Uterus (tissue), 4 donors: ENCODE data around the gene SIT1. TPM values are rescaled to one million over a fixed set of nuclear protein-coding genes. Genes with fewer than 3 reads are reported as not detected.
A peak's percentile ranks its signal among the peaks of the same experiment; 100 is the strongest.

ENCODE experiments used
- DNase-seq, 2 donors: peaks; one replicate each; pipeline ENCODE4 v3.0.0-alpha.2; 2019 to 2020
- H3K27ac ChIP-seq, 2 donors: fragments of 200-600 bp; sonication (generic); 1 replicate in 1 of 2; 2 replicates in 1 of 2; pipeline ENCODE4 v1.5.1; 2016 to 2018
- H3K27me3 ChIP-seq, 2 donors: fragments of 200-600 bp; sonication (generic); one replicate each; pipeline ENCODE4 v1.5.1; 2018 to 2019; ENCODE audit warnings: control low read depth in 1 of 2
- H3K36me3 ChIP-seq, 2 donors: fragments of 200-600 bp; sonication (generic); one replicate each; pipeline ENCODE4 v1.5.1; 2019; ENCODE audit warnings: control low read depth in 1 of 2
- H3K4me1 ChIP-seq, 2 donors: fragments of 200-600 bp; sonication (generic); one replicate each; pipeline ENCODE4 v1.5.1; 2018 to 2019; ENCODE audit warnings: control low read depth in 1 of 2
- H3K4me3 ChIP-seq, 2 donors: fragments of 200-600 bp; sonication (generic); 1 replicate in 1 of 2; 2 replicates in 1 of 2; pipeline ENCODE4 v1.5.1; 2018 to 2019; ENCODE audit warnings: mild to moderate bottlenecking in 1 of 2
- H3K9me3 ChIP-seq, 2 donors: fragments of 200-600 bp; sonication (generic); one replicate each; pipeline ENCODE4 v1.5.1; 2019; ENCODE audit warnings: control low read depth in 1 of 2
- CTCF ChIP-seq, 4 experiments: fragments of 200-600 bp in 2 of 4; fragments of 450-650 bp in 2 of 4; sonication (generic) in 2 of 4; IDR thresholded peaks; one replicate each; pipeline ENCODE4 v1.5.1; 2016 to 2019; ENCODE audit warnings: antibody characterized with exemption in 4 of 4, mild to moderate bottlenecking in 2 of 4, moderate library complexity in 1 of 4
- POLR2A ChIP-seq, 2 donors: fragments of 450-650 bp; IDR thresholded peaks; one replicate each; pipeline ENCODE4 v1.6.1; 2016; ENCODE audit warnings: antibody characterized with exemption in 2 of 2, mild to moderate bottlenecking in 1 of 2, moderate library complexity in 1 of 2
- intact Hi-C: fragments of 100-400 bp; cut with DNase I; formaldehyde crosslinking; loops from one replicate; pipeline ENCODE4 v1.15.1; 2023; ENCODE audit warnings: low total_unique reads
- microRNA-seq: library from miRNA; unstranded; fragments of <30 nt; microRNA quantifications from one replicate; pipeline ENCODE4, GENCODE V29; 2016; ENCODE audit warnings: borderline microRNAs expressed, borderline replicate concordance
- small RNA-seq: library from RNA; depleted of rRNA; stranded (forward); fragments of <200 nt; gene quantifications from one replicate; pipeline ENCODE3, GENCODE V24; 2016
- total RNA-seq, 4 donors: library from RNA; depleted of rRNA in 3 of 4; stranded (reverse); fragments of >200 nt in 3 of 4; gene quantifications; one replicate each; pipeline versions ENCODE4 v1.1.0 to v1.2.4, GENCODE V29; 2014 to 2023
- donor health status: DM: yes; HTN: yes; CAD: no.

SIT1 gene
- total RNA-seq, 4 donors from 2014 or later = 0.21 to 0.51 TPM; not detected in 2

GRCh38 chr9:35603506-35603985, 47.2 kb downstream of the SIT1 start:
- H3K27ac ChIP-seq = peak overlapping the region; percentile 92 to 94
- H3K36me3 ChIP-seq = no peaks in the 10 kb centered on the region
- intact Hi-C loops = no loop called here

GRCh38 chr9:35599763-35600604, 50.7 kb downstream of the SIT1 start:
- H3K27me3 ChIP-seq = no peaks in the 10 kb centered on the region
- intact Hi-C loops = no loop called here
- DNase-seq = no peak

More at GRCh38 chr9:35603506-35603985, 47.2 kb downstream of the SIT1 start:
- DNase-seq = peak; percentile 86 to 88
- Histone ChIP-seq H3K4me1 (no peaks in the 10 kb centered on the region), H3K27me3 (no peaks in the 10 kb centered on the region), H3K4me3 (peak overlapping the region; percentile 40 to 65), H3K9me3 (no peaks in the 10 kb centered on the region)
- no peak for TF ChIP-seq CTCF (IDR thresholded peaks at IDR 0.05)
- no peak for TF ChIP-seq POLR2A (IDR thresholded peaks at IDR 0.05)

More at GRCh38 chr9:35599763-35600604, 50.7 kb downstream of the SIT1 start:
- Histone ChIP-seq H3K4me1 (no peaks in the 10 kb centered on the region), H3K4me3 (no peak overlapping the region), H3K27ac (no peak overlapping the region), H3K9me3 (no peaks in the 10 kb centered on the region), H3K36me3 (no peaks in the 10 kb centered on the region)
- TF ChIP-seq CTCF (IDR thresholded peaks at IDR 0.05) (no peak), POLR2A (IDR thresholded peaks at IDR 0.05) (no peak)

Small RNAs within 50 kb of the gene (microRNA-seq; reads per million reads assigned to microRNA genes)
- 2.0 reads per million for gene MIR4667

Small RNAs within 50 kb of the gene (small RNA-seq; reads per million reads assigned to genes)
- gene MIR4667 (not detected), gene RMRP (not detected), gene RN7SL22P (not detected)

Other genes with a start within 250 kb of the SIT1 start
- 10 to 100 TPM in 3 of 4 donors, 1 to 10 TPM in 1; 10.0 to 60.2 (median 16.8) TPM for gene RUSC2, start 160.8 kb downstream of the SIT1 start, total RNA-seq
- gene TESK1, start 45.7 kb downstream of the SIT1 start, total RNA-seq = 10 to 100 TPM in 3 of 4 donors, 1 to 10 TPM in 1; 2.0 to 59.7 (median 15.5) TPM
- gene CD72, start 32.5 kb downstream of the SIT1 start, total RNA-seq = 1 to 10 TPM in 2 of 4 donors, not detected in 2; 2.8 to 3.0 TPM
- gene RMRP, start 7.1 kb upstream of the SIT1 start, total RNA-seq = over 10,000 TPM in 2 of 4 donors, 1,000 to 10,000 TPM in 2; 2,632 to 57,722 (median 9,015) TPM
- 100 to 1,000 TPM in 1 of 4 donors, 10 to 100 TPM in 2, 1 to 10 TPM in 1; 9.0 to 120 (median 32.1) TPM for gene CCDC107, start 7.4 kb upstream of the SIT1 start, total RNA-seq
- gene ARHGEF39, start 14.3 kb upstream of the SIT1 start, total RNA-seq = 1 to 10 TPM in 3 of 4 donors, not detected in 1; 1.5 to 3.6 (median 2.4) TPM
- gene CA9, start 23.0 kb upstream of the SIT1 start, total RNA-seq = under 1 TPM in 1 of 4 donors, not detected in 3; 0.14 TPM
- gene TPM2, start 39.0 kb upstream of the SIT1 start, total RNA-seq = 1,000 to 10,000 TPM in 2 of 4 donors, 100 to 1,000 TPM in 2; 491 to 2,682 (median 829) TPM
- gene TLN1, start 81.3 kb upstream of the SIT1 start, total RNA-seq = 100 to 1,000 TPM; 202 to 540 (median 281) TPM
- 100 to 1,000 TPM in 1 of 4 donors, 10 to 100 TPM in 3; 30.5 to 105 (median 47.2) TPM for gene CREB3, start 81.7 kb upstream of the SIT1 start, total RNA-seq
- gene GBA2, start 98.3 kb upstream of the SIT1 start, total RNA-seq = 100 to 1,000 TPM in 1 of 4 donors, 10 to 100 TPM in 3; 26.9 to 104 (median 42.1) TPM
- 10 to 100 TPM in 2 of 4 donors, 1 to 10 TPM in 2; 2.0 to 38.1 (median 10.3) TPM for gene RGP1, start 98.4 kb upstream of the SIT1 start, total RNA-seq
- gene MSMP, start 103.3 kb upstream of the SIT1 start, total RNA-seq = not detected
- gene NPR2, start 140.7 kb upstream of the SIT1 start, total RNA-seq = 10 to 100 TPM in 3 of 4 donors, 1 to 10 TPM in 1; 3.8 to 70.4 (median 31.7) TPM
- 1 to 10 TPM in 2 of 4 donors, under 1 TPM in 1, not detected in 1; 0.26 to 6.0 (median 4.0) TPM for gene SPAG8, start 161.3 kb upstream of the SIT1 start, total RNA-seq
- 10 to 100 TPM in 3 of 4 donors, not detected in 1; 11.3 to 38.2 (median 31.5) TPM for gene HINT2, start 164.1 kb upstream of the SIT1 start, total RNA-seq
- not detected for gene FAM221B, start 177.8 kb upstream of the SIT1 start, total RNA-seq
- 10 to 100 TPM in 3 of 4 donors, 1 to 10 TPM in 1; 6.7 to 43.3 (median 14.6) TPM for gene TMEM8B, start 178.3 kb upstream of the SIT1 start, total RNA-seq
- not detected for gene OR13J1, start 219.5 kb upstream of the SIT1 start, total RNA-seq